ENCODE data around the gene RABL3.
"Not testable (repeated sequence)": the region's sequence is repeated elsewhere in the genome, so short reads cannot be mapped to it uniquely, and the experiment has no call there.

The RABL3 gene

DNA sequence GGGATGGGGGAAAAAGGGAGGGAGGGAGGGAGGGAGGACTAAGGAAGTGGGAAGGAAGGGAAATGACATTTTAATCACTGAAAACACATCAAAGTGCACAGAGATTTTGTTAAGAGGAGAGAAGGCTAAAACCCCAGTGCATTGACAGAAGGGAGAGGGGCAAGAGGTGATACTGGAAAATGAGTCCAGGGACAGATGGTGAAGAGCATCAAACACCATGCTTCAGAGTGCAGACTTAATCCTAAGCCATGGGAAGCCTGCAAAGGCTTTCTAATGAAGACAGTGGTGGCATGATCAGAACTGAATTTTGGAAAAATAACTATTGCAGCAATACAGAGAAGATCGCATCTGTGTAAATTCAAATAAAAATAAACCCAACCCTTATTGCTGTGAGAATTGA lies 102.1 kb downstream of the RABL3 start:
- no peak overlapping the region for H3K27ac ChIP-seq (ENCODE audit: low read length)
- H3K4me3 ChIP-seq (ENCODE audit: low read length) = no peak overlapping the region
- H3K9me3 ChIP-seq (ENCODE audit: insufficient read depth, low read depth, low read length) = no peaks in the 10 kb centered on the region; the same call in 1 of the 2 replicates
- no peak overlapping the region for H3K9ac ChIP-seq (ENCODE audit: low read depth, low read length)
- H3K36me3 ChIP-seq (ENCODE audit: insufficient read depth, low read depth, low read length) = no peaks in the 10 kb centered on the region
- H3K27me3 ChIP-seq (ENCODE audit: insufficient read depth, low read length) = no peaks in the 10 kb centered on the region
- H3K4me1 ChIP-seq (ENCODE audit: insufficient read depth, low read length) = no peaks in the 10 kb centered on the region

DNA sequence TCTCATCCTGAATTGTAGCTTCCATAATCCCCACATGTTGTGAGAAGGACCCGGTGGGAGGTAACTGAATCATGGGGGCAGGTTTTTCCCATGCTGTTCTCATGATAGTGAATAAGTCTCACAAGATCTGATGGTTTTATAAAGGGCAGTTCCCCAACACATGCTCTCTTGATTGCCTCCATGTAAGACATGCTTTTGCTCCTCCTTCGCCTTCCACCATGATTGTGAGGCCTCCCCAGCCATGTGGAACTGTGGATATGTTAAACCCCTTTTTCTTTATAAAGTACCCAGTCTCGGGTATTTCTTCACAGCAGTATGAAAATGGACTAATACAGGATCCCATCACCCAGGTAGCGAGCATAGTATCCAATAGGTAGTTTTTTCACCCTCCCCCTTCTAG lies 103.5 kb downstream of the RABL3 start:
- not testable (repeated sequence) for H3K9me3 ChIP-seq (ENCODE audit: insufficient read depth, low read depth, low read length); H3K9ac ChIP-seq (ENCODE audit: low read depth, low read length); H3K27me3 ChIP-seq (ENCODE audit: insufficient read depth, low read length); H3K4me3 ChIP-seq (ENCODE audit: low read length); H3K4me1 ChIP-seq (ENCODE audit: insufficient read depth, low read length); H3K27ac ChIP-seq (ENCODE audit: low read length); H3K36me3 ChIP-seq (ENCODE audit: insufficient read depth, low read depth, low read length)

DNA sequence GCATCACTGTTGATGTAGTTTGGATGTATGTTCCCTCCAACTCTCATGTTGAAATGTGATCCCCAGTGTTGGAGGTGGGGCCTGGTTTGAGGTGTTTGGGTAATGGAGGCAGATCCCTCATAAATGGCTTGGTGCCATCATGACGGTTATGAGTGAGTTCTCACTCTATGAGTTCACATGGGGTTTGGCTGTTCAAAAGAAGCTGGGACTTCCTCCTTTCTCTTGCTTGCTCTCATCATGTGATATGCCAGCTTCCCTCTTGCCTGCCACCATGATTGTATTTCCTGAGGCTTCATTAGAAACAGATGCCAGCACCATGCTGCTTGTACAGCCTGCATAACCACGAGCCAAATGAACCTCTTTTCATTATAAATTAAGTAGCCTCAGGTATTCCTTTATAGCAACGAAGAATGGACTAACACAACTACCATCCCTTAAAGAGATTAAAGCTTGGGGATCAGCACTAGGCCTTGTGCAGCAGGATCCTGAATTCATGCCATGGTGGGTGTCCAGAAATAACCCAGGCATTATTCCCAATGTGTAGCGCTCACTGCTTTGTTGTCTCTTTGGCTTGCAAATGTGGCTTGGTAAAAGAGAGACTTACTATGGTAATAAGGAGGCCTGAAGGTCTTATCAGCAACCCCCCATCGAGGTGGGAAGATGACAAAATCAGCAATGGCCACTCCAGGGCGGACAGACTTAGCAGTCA lies 104.3 kb downstream of the RABL3 start:
- Histone ChIP-seq H3K36me3 (ENCODE audit: insufficient read depth, low read depth, low read length) (no peaks in the 10 kb centered on the region), H3K27ac (ENCODE audit: low read length) (no peak overlapping the region), H3K9ac (ENCODE audit: low read depth, low read length) (no peak overlapping the region), H3K27me3 (ENCODE audit: insufficient read depth, low read length) (no peaks in the 10 kb centered on the region), H3K4me1 (ENCODE audit: insufficient read depth, low read length) (no peaks in the 10 kb centered on the region), H3K9me3 (ENCODE audit: insufficient read depth, low read depth, low read length) (no peaks in the 10 kb centered on the region; the same call in 1 of the 2 replicates), H3K4me3 (ENCODE audit: low read length) (no peak overlapping the region)

DNA sequence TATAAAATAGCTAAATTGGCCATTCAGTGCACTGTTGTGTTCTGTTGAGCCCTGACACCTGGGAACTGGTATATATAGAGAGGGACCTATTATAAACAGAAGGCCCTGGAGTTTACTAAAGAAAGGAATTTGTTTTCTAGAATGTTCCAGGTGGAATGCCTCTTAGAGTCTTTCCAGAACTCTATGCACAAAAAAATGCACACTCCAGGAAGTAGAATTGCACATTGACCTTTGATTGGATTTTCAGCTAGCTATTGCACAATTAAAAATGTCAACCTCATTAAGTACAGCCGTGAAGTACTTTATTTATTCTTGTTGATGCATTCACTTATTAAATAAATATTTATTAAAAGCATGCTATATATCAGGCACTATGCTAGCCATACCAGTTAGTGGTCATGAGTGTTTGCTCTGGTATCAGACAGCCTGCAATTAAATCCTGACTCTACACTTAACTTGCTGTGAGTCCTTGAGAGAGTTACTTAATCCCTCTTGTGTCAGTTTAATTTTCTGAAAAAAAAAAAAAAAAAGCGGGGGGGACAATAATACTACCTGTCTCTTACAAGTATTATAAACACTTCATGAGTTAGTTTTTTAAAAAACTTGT lies 105.4 kb downstream of the RABL3 start:
- Histone ChIP-seq H3K36me3 (ENCODE audit: insufficient read depth, low read depth, low read length) (no peaks in the 10 kb centered on the region), H3K9ac (ENCODE audit: low read depth, low read length) (no peak overlapping the region)

More for the DNA sequence above, 105.4 kb downstream of the RABL3 start:
- Histone ChIP-seq H3K4me1 (ENCODE audit: insufficient read depth, low read length) (no peaks in the 10 kb centered on the region), H3K4me3 (ENCODE audit: low read length) (no peak overlapping the region), H3K27me3 (ENCODE audit: insufficient read depth, low read length) (no peaks in the 10 kb centered on the region), H3K9me3 (ENCODE audit: insufficient read depth, low read depth, low read length) (no peaks in the 10 kb centered on the region; the same call in 1 of the 2 replicates), H3K27ac (ENCODE audit: low read length) (no peak overlapping the region)
